Stimulated activated CD4-positive, alpha-beta T cell treated with anti-CD3 and anti-CD28 coated beads, TNF-alpha, amount 100 ng/mL, for 24 hours (primary cell): ENCODE data around the gene ELAC2.
A peak's percentile ranks its signal among the peaks of the same experiment; 100 is the strongest.

Experiments
- DNase-seq, 3 experiments: peaks; one replicate each; pipeline ENCODE4 v3.0.0-alpha.2; 2020; ENCODE audit warnings: low read depth in 3 of 3

Gene ELAC2

GRCh38 chr17:13024016-13024415 is 6.2 kb upstream of the ELAC2 start:
- no peak for DNase-seq

- peak in 1 of 3 experiments; percentile 20 for DNase-seq
Observed at GRCh38 chr17:13016881-13017654, 759 bp downstream of the ELAC2 start.

GRCh38 chr17:13014801-13015200 is 3.0 kb downstream of the ELAC2 start:
- DNase-seq: no peak

GRCh38 chr17:13010959-13011358 is 6.9 kb downstream of the ELAC2 start:
- no peak for DNase-seq

- DNase-seq: no peak
Observed at GRCh38 chr17:13008461-13008860, 9.4 kb downstream of the ELAC2 start.

- no peak for DNase-seq
Observed at GRCh38 chr17:13005530-13005929, 12.3 kb downstream of the ELAC2 start.

GRCh38 chr17:13004336-13004735 is 13.5 kb downstream of the ELAC2 start:
- DNase-seq: no peak

GRCh38 chr17:13003927-13004326 is 13.9 kb downstream of the ELAC2 start:
- DNase-seq: no peak

GRCh38 chr17:13003454-13003851 is 14.4 kb downstream of the ELAC2 start:
- no peak for DNase-seq

- peak in 1 of 3 experiments; percentile 26 for DNase-seq
Observed at GRCh38 chr17:13002761-13003453, 14.9 kb downstream of the ELAC2 start.

GRCh38 chr17:13001991-13002615 is 15.7 kb downstream of the ELAC2 start:
- no peak for DNase-seq

- DNase-seq: no peak
Observed at GRCh38 chr17:13000561-13000960, 17.3 kb downstream of the ELAC2 start.

GRCh38 chr17:12998874-12999273 is 19.0 kb downstream of the ELAC2 start:
- DNase-seq: no peak

GRCh38 chr17:12998461-12998860 is 19.4 kb downstream of the ELAC2 start:
- DNase-seq: no peak

GRCh38 chr17:12996941-12997340 is 20.9 kb downstream of the ELAC2 start:
- DNase-seq: no peak

GRCh38 chr17:12996357-12996756 is 21.5 kb downstream of the ELAC2 start:
- DNase-seq: no peak

GRCh38 chr17:12995896-12996295 is 21.9 kb downstream of the ELAC2 start:
- no peak for DNase-seq

GRCh38 chr17:12995106-12995895 is 22.5 kb downstream of the ELAC2 start:
- DNase-seq: no peak

- no peak for DNase-seq
Observed at GRCh38 chr17:12994341-12995074, 23.3 kb downstream of the ELAC2 start.

- DNase-seq: no peak
Observed at GRCh38 chr17:12993631-12994030, 24.2 kb downstream of the ELAC2 start.

- DNase-seq: no peak
Observed at GRCh38 chr17:12992676-12993075, 25.2 kb downstream of the ELAC2 start.
